Transverse colon (tissue), 4 donors: ENCODE data around the gene TXNRD1. TPM values are rescaled to one million over a fixed set of nuclear protein-coding genes. Genes with fewer than 3 reads are reported as not detected.

Experiments
- DNase-seq: peaks from one replicate; pipeline ENCODE4 v3.0.0-alpha.2; 2019
- H3K27ac ChIP-seq, 4 donors: fragments of 200-600 bp; sonication (generic); 2 replicates each; pipeline ENCODE4 v1.5.1; 2016 to 2018; ENCODE audit warnings: inconsistent platforms in 4 of 4
- H3K27me3 ChIP-seq: fragments of 200-600 bp; sonication (generic); 2 replicates; pipeline ENCODE4 v1.5.1; 2017; ENCODE audit warnings: inconsistent platforms
- H3K36me3 ChIP-seq, 4 donors: fragments of 200-600 bp; sonication (generic); 2 replicates each; pipeline ENCODE4 v1.5.1; 2017 to 2019; ENCODE audit warnings: inconsistent platforms in 4 of 4
- H3K4me1 ChIP-seq, 4 donors: fragments of 200-600 bp; sonication (generic); 2 replicates each; pipeline ENCODE4 v1.5.1; 2017 to 2020; ENCODE audit warnings: inconsistent platforms in 4 of 4
- H3K4me3 ChIP-seq, 4 donors: fragments of 200-600 bp; sonication (generic); 1 replicate in 1 of 4; 2 replicates in 3 of 4; pipeline versions ENCODE4 v1.5.1 to v1.6.1; 2017 to 2019; ENCODE audit warnings: inconsistent platforms in 4 of 4
- H3K9me3 ChIP-seq, 2 donors: fragments of 200-600 bp; sonication (generic); 2 replicates each; pipeline ENCODE4 v1.5.1; 2017 to 2019; ENCODE audit warnings: inconsistent platforms in 2 of 2
- CTCF ChIP-seq, 5 experiments: fragments of 200-600 bp in 3 of 5; fragments of 450-650 bp in 2 of 5; sonication (generic) in 3 of 5; IDR thresholded peaks; 1 replicate in 2 of 5; 2 replicates in 3 of 5; pipeline ENCODE4 v1.5.1; 2016 to 2017; ENCODE audit warnings: antibody characterized with exemption in 5 of 5, inconsistent platforms in 3 of 5, mild to moderate bottlenecking in 2 of 5, moderate library complexity in 1 of 5
- EP300 ChIP-seq: sonication (generic); formaldehyde crosslinking; IDR thresholded peaks from one replicate; pipeline ENCODE4 v1.6.1; 2017; ENCODE audit warnings: antibody characterized with exemption, low read depth
- POLR2A ChIP-seq: fragments of 450-650 bp; IDR thresholded peaks from one replicate; pipeline ENCODE4 v1.6.1; 2016; ENCODE audit warnings: antibody characterized with exemption, mild to moderate bottlenecking, moderate library complexity
- POLR2AphosphoS5 ChIP-seq, 3 donors: sonication (generic); formaldehyde crosslinking; IDR thresholded peaks; one replicate each; pipeline ENCODE4 v1.6.1; 2016; ENCODE audit warnings: antibody characterized with exemption in 3 of 3
- WGBS, 2 donors: methylation state at CpG; one replicate each; pipeline ENCODE4 v1.1.5; 2018; ENCODE audit warnings: low coverage in 1 of 2; 5-methylcytosine and 5-hydroxymethylcytosine counted together
- in situ Hi-C, 4 donors: fragments of 200-750 bp; cut with MboI; loops; one replicate each; pipeline versions ENCODE4 v1.15.0 to v1.15.1; 2017; ENCODE audit warnings: low sequenced_read_pairs in 3 of 4, low pct_ligation_motif_present in 1 of 4, low pct_unique_long_range_greater_than_20kb in 1 of 4
- intact Hi-C: fragments of 100-400 bp; cut with DNase I; formaldehyde crosslinking; loops from one replicate; pipeline ENCODE4 v1.15.1; 2023; ENCODE audit warnings: low total_unique reads
- total RNA-seq, 4 donors: library from RNA; depleted of rRNA; stranded (reverse); fragments of >200 nt; gene quantifications; one replicate each; pipeline ENCODE4 v1.1.0, GENCODE V29; 2016

Gene TXNRD1
- total RNA-seq, 4 donors from 2014 or later = 72.9 to 127 (median 122) TPM

GRCh38 chr12:104307655-104308000 is 92.0 kb downstream of the TXNRD1 start:
- Histone ChIP-seq H3K9me3 (no peaks in the 10 kb centered on the region), H3K27me3 (no peaks in the 10 kb centered on the region), H3K36me3 (peaks cover 0 to 18% (median 4%) of the 10 kb centered on the region in 4 donors), H3K4me1 (peaks cover 14 to 41% (median 29%) of the 10 kb centered on the region in 4 donors), H3K4me3 (no peak overlapping the region), H3K27ac (peak overlapping the region in 1 of 4 donors; percentile 25)
- intact Hi-C loops (no loop called here), in situ Hi-C loops (no loop called here)
- TF ChIP-seq EP300 (no peak), POLR2AphosphoS5 (IDR thresholded peaks at IDR 0.05) (no peak), POLR2A (no peak), CTCF (IDR thresholded peaks at IDR 0.05) (no peak)
- no peak for DNase-seq

GRCh38 chr12:104309446-104309993 is 93.9 kb downstream of the TXNRD1 start:
- Histone ChIP-seq H3K9me3 (no peaks in the 10 kb centered on the region), H3K36me3 (peaks cover 0 to 35% (median 11%) of the 10 kb centered on the region in 4 donors), H3K4me3 (no peak overlapping the region), H3K4me1 (peaks cover 0 to 24% (median 18%) of the 10 kb centered on the region in 4 donors), H3K27ac (no peak overlapping the region), H3K27me3 (no peaks in the 10 kb centered on the region)
- no peak for TF ChIP-seq EP300
- TF ChIP-seq POLR2A = no peak
- no peak for TF ChIP-seq CTCF (IDR thresholded peaks at IDR 0.05)
- TF ChIP-seq POLR2AphosphoS5 (IDR thresholded peaks at IDR 0.05) = no peak
- intact Hi-C loops = no loop called here
- in situ Hi-C loops = no loop called here
- no peak for DNase-seq
- WGBS, 2 donors = 80 to 98% methylated on average over 1 to 4 of the region's 4 CpGs

- Histone ChIP-seq H3K4me1 (peaks cover 0 to 15% (median 12%) of the 10 kb centered on the region in 4 donors), H3K4me3 (no peak overlapping the region), H3K27me3 (no peaks in the 10 kb centered on the region), H3K9me3 (no peaks in the 10 kb centered on the region), H3K27ac (no peak overlapping the region), H3K36me3 (peaks cover 0 to 45% (median 13%) of the 10 kb centered on the region in 4 donors)
- 85 to 90% methylated on average over 5 of the region's 5 CpGs for WGBS, 2 donors
- intact Hi-C loops = no loop called here
- in situ Hi-C loops = no loop called here
- no peak for DNase-seq
- TF ChIP-seq POLR2AphosphoS5 (IDR thresholded peaks at IDR 0.05) (no peak), EP300 (no peak), POLR2A (no peak)
These were observed 95.4 kb downstream of the TXNRD1 start for GRCh38 chr12:104310751-104311633.

- H3K27ac ChIP-seq = no peak overlapping the region
- intact Hi-C loops (no loop called here), in situ Hi-C loops (no loop called here)
- whole genome bisulfite sequencing, 2 donors = 86 to 88% methylated on average over 1 of the region's 1 CpG
- H3K36me3 ChIP-seq = peaks cover 0 to 55% (median 16%) of the 10 kb centered on the region in 4 donors
- DNase-seq = no peak
- no peak overlapping the region for H3K4me3 ChIP-seq
- no peaks in the 10 kb centered on the region for H3K9me3 ChIP-seq
- no peaks in the 10 kb centered on the region for H3K27me3 ChIP-seq
- TF ChIP-seq CTCF (IDR thresholded peaks at IDR 0.05) (no peak), POLR2AphosphoS5 (IDR thresholded peaks at IDR 0.05) (no peak), POLR2A (no peak), EP300 (no peak)
- peaks cover 0 to 6% (median 2%) of the 10 kb centered on the region in 4 donors for H3K4me1 ChIP-seq
These were observed 96.6 kb downstream of the TXNRD1 start for GRCh38 chr12:104312202-104312601.
